ENCODE measurements around the gene NCOR2. TPM values are rescaled to one million over a fixed set of nuclear protein-coding genes. Genes with fewer than 3 reads are reported as not detected.

The NCOR2 gene
- total and polyA plus RNA-seq, 10 of the 15 experiments (the other 5 are each of a cell fraction or from before 2014, with no cell fraction given) = 0.43 to 179 (median 14.9) TPM

GRCh38 chr12:124547626-124548025, 19.8 kb downstream of the NCOR2 start (continued):
- TF ChIP-seq EGR1 (IDR thresholded peaks at IDR 0.05; ENCODE audit: borderline replicate concordance in 1 of 2, low read depth in 2 of 2, low read length in 2 of 2) = no peak

DNA sequence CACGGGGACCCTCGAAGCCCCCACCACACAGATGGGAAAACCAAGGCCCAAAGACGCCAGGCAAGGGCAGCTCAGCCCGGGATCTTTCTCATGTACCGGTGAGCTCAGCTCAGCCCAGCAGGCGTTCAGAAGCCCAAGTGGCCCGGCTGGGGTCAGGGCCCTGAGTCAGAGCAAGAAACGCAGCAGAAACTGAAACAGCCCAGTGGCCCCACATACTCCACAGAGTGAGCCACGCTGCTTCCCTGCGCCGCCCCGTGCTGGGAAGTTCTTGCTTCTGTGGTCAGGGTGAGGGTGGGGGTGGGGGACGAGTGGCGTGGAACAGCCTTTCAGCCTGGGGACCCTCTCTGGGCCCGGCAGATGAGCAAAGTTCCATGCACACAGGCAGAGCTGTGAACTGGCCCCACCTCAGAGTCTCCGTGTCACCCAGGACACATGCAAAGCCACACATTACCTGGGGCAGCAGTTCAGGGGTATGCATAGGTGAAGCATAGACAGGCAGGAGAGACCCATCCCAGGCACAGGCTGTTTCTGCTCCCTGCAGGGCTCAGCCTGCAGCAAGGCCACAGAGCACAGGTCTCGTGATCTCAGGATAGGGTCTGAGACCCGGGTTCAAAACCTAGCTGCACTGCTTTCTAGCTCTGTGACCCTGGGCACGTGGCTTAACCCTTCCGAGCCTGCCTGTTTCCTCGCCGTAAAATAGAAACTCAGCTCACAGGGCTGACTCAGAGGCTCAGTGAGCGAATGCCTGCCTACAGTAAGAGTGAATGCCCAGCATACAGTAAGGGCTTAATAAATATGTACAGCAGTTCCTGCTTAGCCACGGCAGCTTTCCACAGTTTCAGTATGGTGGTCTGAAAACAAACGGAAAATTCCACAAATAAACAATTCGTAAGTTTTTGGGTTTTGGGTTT, 21.6 kb downstream of the NCOR2 start:
- Histone ChIP-seq H3K27me3 (replicated peaks in 1 of 2; ENCODE audit: control insufficient read depth in 2 of 2, insufficient read depth in 2 of 2, low read length in 1 of 2) (no peaks in the 10 kb centered on the region), H3K9ac (ENCODE audit: control insufficient read depth, insufficient read depth, low read length) (peak overlapping the region; percentile 45), H3K4me3 (peak overlapping the region; percentile 59), H3K9me3 (replicated peaks; ENCODE audit: control insufficient read depth, insufficient read depth, low read length) (no peaks in the 10 kb centered on the region), H3K27ac (ENCODE audit: control insufficient read depth, insufficient read depth) (peak overlapping the region; percentile 90), H3K79me2 (ENCODE audit: control insufficient read depth, insufficient read depth, low read length) (peaks cover 84% of the 10 kb centered on the region), H4K20me1 (ENCODE audit: control insufficient read depth, insufficient read depth) (no peaks in the 10 kb centered on the region; the same call in 1 of the 2 replicates), H3K4me1 (ENCODE audit: control insufficient read depth, insufficient read depth, low read length) (peaks cover 70% of the 10 kb centered on the region), H3K36me3 (ENCODE audit: control insufficient read depth in 2 of 2, insufficient read depth in 2 of 2, low read length in 1 of 2) (peaks cover 6 to 8% of the 10 kb centered on the region in 2 experiments; a peak in 3 of 4 replicates), H2AFZ (ENCODE audit: control insufficient read depth, low read depth, low read length) (no peak overlapping the region), H3K4me2 (ENCODE audit: control insufficient read depth, insufficient read depth) (peak overlapping the region; percentile 89)
- ATAC-seq (peak; percentile 95), FAIRE-seq (peak; percentile 99), DNase-seq (ENCODE audit: low read depth, low spot score) (peak; percentile 76)
- ChIA-PET POLR2A (interaction anchor here (0.5 to 2.3 kb wide), 8 partner anchors 9 to 229 kb away, joined by 3 to 5 read pairs (median 4); partner anchors contain the start of gene NCOR2), RAD21 (ENCODE audit: unreplicated experiment) (interaction anchor here (0.7 to 2.0 kb wide), 12 partner anchors 9 to 228 kb away, joined by 3 to 18 read pairs (median 3); no protein-coding TSS in a partner anchor), CTCF (interaction anchor here (0.6 to 2.1 kb wide), 5 partner anchors 16 to 481 kb away, joined by 3 to 7 read pairs (median 3); no protein-coding TSS in a partner anchor), SMC1A (ENCODE audit: uncharacterized antibody, unreplicated experiment) (interaction anchor here (0.5 to 2.8 kb wide), 14 partner anchors 9 to 395 kb away, joined by 3 to 20 read pairs (median 4); no protein-coding TSS in a partner anchor)
- 1% methylated on average over 26 of the region's 26 CpGs for WGBS (ENCODE audit: insufficient coverage, insufficient replicate concordance, low lambda C conversion rate, missing lambda C conversion rate)
- intact Hi-C loops (cut with micrococcal nuclease; ENCODE audit: unreplicated experiment) = loop anchor here (2.0 to 5.0 kb wide), 4 partner anchors 21 to 222 kb away; partner anchors contain the start of gene NCOR2
- BruUV-seq (replicated peaks) = no TSS peak
- in situ Hi-C loops (cut with MboI) = no loop called here
- TF ChIP-seq GATAD2B (conservative IDR thresholded peaks at IDR 0.05; ENCODE audit: low read depth) = peak; percentile 88
- no peak for TF ChIP-seq ZNF217 (IDR thresholded peaks at IDR 0.05)
- no peak for TF ChIP-seq SREBF2 (IDR thresholded peaks at IDR 0.05; ENCODE audit: low read length)
- TF ChIP-seq IKZF2 (IDR thresholded peaks at IDR 0.05) = peak; percentile 96 to 97
- TF ChIP-seq ZNF274 (IDR thresholded peaks at IDR 0.05; ENCODE audit: insufficient read depth, insufficient read length) = no peak
- TF ChIP-seq, protein P1, sequence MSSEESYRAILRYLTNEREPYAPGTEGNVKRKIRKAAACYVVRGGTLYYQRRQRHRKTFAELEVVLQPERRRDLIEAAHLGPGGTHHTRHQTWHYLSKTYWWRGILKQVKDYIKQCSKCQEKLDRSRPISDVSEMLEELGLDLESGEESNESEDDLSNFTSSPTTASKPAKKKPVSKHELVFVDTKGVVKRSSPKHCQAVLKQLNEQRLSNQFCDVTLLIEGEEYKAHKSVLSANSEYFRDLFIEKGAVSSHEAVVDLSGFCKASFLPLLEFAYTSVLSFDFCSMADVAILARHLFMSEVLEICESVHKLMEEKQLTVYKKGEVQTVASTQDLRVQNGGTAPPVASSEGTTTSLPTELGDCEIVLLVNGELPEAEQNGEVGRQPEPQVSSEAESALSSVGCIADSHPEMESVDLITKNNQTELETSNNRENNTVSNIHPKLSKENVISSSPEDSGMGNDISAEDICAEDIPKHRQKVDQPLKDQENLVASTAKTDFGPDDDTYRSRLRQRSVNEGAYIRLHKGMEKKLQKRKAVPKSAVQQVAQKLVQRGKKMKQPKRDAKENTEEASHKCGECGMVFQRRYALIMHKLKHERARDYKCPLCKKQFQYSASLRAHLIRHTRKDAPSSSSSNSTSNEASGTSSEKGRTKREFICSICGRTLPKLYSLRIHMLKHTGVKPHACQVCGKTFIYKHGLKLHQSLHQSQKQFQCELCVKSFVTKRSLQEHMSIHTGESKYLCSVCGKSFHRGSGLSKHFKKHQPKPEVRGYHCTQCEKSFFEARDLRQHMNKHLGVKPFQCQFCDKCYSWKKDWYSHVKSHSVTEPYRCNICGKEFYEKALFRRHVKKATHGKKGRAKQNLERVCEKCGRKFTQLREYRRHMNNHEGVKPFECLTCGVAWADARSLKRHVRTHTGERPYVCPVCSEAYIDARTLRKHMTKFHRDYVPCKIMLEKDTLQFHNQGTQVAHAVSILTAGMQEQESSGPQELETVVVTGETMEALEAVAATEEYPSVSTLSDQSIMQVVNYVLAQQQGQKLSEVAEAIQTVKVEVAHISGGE (CRISPR knock-in tag; IDR thresholded peaks at IDR 0.05) = no peak
- no peak for TF ChIP-seq ASH2L (IDR thresholded peaks at IDR 0.05; ENCODE audit: borderline replicate concordance, low read depth)
- peak; percentile 95 for TF ChIP-seq IKZF1 (conservative IDR thresholded peaks at IDR 0.05)
- TF ChIP-seq, protein P2, sequence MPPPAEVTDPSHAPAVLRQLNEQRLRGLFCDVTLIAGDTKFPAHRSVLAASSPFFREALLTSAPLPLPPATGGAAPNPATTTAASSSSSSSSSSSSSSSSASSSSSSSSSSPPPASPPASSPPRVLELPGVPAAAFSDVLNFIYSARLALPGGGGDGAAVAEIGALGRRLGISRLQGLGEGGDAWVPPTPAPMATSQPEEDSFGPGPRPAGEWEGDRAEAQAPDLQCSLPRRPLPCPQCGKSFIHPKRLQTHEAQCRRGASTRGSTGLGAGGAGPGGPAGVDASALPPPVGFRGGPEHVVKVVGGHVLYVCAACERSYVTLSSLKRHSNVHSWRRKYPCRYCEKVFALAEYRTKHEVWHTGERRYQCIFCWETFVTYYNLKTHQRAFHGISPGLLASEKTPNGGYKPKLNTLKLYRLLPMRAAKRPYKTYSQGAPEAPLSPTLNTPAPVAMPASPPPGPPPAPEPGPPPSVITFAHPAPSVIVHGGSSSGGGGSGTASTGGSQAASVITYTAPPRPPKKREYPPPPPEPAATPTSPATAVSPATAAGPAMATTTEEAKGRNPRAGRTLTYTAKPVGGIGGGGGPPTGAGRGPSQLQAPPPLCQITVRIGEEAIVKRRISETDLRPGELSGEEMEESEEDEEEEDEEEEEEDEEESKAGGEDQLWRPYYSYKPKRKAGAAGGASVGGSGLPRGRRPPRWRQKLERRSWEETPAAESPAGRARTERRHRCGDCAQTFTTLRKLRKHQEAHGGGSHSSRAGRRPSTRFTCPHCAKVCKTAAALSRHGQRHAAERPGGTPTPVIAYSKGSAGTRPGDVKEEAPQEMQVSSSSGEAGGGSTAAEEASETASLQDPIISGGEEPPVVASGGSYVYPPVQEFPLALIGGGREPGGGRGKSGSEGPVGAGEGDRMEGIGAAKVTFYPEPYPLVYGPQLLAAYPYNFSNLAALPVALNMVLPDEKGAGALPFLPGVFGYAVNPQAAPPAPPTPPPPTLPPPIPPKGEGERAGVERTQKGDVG (CRISPR knock-in tag; IDR thresholded peaks at IDR 0.05) = no peak
- TF ChIP-seq DPF2 (IDR thresholded peaks at IDR 0.05) = peak; percentile 91
